GM12878 (cell line): ENCODE measurements around the gene PCBD1.

ENCODE experiments used
- CTCF ChIP-seq, 3 experiments: IDR thresholded peaks in 2 of 3; conservative IDR thresholded peaks in 1 of 3; 2 replicates each; pipeline ENCODE4 v1.5.1; 2011; ENCODE audit warnings: low read depth in 3 of 3, low read length in 3 of 3, mild to moderate bottlenecking in 3 of 3, control low read depth in 2 of 3, moderate library complexity in 2 of 3, inconsistent platforms in 1 of 3, mixed read lengths in 1 of 3; ENCODE audit not compliant: control insufficient read depth in 2 of 3, insufficient read depth in 1 of 3; ENCODE audit errors: extremely low read depth in 1 of 3
- FOS ChIP-seq: IDR thresholded peaks from 3 replicates; pipeline ENCODE4 v1.6.1; 2011; ENCODE audit warnings: borderline replicate concordance; ENCODE audit not compliant: insufficient read length; ENCODE audit errors: extremely low read depth
- IRF3 ChIP-seq: fragments of 450-650 bp; IDR thresholded peaks from 2 replicates; pipeline ENCODE4 v1.6.1; 2014; ENCODE audit warnings: mild to moderate bottlenecking
- MAX ChIP-seq: IDR thresholded peaks from 2 replicates; pipeline ENCODE4 v1.6.1; 2012; ENCODE audit warnings: low read depth, low read length, improper control_type of control experiment
- TAF1 ChIP-seq: IDR thresholded peaks from 2 replicates; pipeline ENCODE4 v1.6.1; 2011; ENCODE audit warnings: mild to moderate bottlenecking, low read depth, low read length, borderline replicate concordance
- TARDBP ChIP-seq: IDR thresholded peaks from 2 replicates; pipeline ENCODE4 v1.6.1; 2016; ENCODE audit warnings: borderline replicate concordance
- TCF12 ChIP-seq: IDR thresholded peaks from 2 replicates; pipeline ENCODE4 v1.6.1; 2011; ENCODE audit warnings: low read depth, mild to moderate bottlenecking, low read length

GRCh38 chr10:70934701-70935100 lies 46.3 kb upstream of the PCBD1 start:
- TF ChIP-seq TCF12 (no peak), FOS (no peak), TARDBP (no peak), TAF1 (no peak), MAX (no peak), CTCF (IDR thresholded peaks at IDR 0.05 in 2 of 3, conservative IDR thresholded peaks at IDR 0.05 in 1 of 3; ENCODE audit: control insufficient read depth in 2 of 3, extremely low read depth in 1 of 3, insufficient read depth in 1 of 3, low read depth in 3 of 3, low read length in 3 of 3) (no peak), IRF3 (no peak)
